Measurements from ENCODE around the gene ROBO2.

GRCh38 chr3:77459926-77460325 lies 420.0 kb downstream of the ROBO2 start:
- no peak for TF ChIP-seq CTCF (IDR thresholded peaks at IDR 0.05; ENCODE audit: insufficient read depth, low read length)
- no peak for TF ChIP-seq POLR2AphosphoS5 (IDR thresholded peaks at IDR 0.05; ENCODE audit: low read depth)
